ENCODE measurements around the gene RNF180. TPM values are rescaled to one million over a fixed set of nuclear protein-coding genes. Genes with fewer than 3 reads are reported as not detected.

Gene RNF180
- total and polyA plus RNA-seq, 2 of the 8 experiments (the other 6 are each of a cell fraction or from before 2014, with no cell fraction given), result 0.39 to 2.3 TPM

DNA sequence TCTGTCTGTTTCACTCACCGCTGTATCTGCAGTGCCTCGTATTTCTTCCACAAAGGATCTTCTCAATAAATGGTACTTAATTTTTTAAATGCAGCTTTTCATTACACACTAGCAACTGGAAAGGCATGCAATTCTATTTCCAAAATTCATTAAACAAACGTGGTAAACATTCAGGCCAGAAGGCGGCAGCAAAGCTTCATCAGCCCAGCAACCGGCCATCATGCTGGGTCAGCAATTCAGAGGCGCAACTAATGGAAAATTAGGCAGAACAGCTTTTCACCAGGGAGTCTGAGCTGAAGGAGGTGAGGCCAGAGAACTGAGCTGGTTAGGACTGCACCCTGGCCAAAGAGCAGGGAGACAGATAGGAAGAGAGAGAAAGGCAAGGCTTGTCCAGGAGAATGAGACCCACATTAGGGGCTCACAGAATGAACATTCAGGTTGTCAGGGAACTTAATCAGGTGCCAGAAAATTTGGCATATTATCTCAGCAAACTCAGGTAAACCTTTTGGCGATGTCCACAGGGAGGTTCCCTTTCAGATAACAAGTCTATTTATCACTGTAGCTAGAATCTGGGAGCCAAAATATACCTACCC is 17.7 kb upstream of the RNF180 start:
- Histone ChIP-seq H3K4me3 (ENCODE audit: extremely low read depth in 1 of 4, insufficient read depth in 2 of 4, low read depth in 3 of 4, low read length in 4 of 4) (no peak overlapping the region), H2AK5ac (ENCODE audit: low read depth, low read length) (no peak overlapping the region), H3K9me3 (ENCODE audit: insufficient read depth in 2 of 2, low read depth in 1 of 2, low read length in 1 of 2) (peaks cover 0 to 8% of the 10 kb centered on the region in 2 experiments; a peak in 1 of 4 replicates), H3K79me2 (ENCODE audit: control insufficient read depth in 1 of 2, insufficient read depth in 2 of 2, low read length in 2 of 2) (no peaks in the 10 kb centered on the region), H2BK12ac (ENCODE audit: low read depth, low read length) (no peak overlapping the region), H3K4ac (replicated peaks; ENCODE audit: insufficient read length, low read depth, low read length) (peak overlapping the region; percentile 19), H3K27me3 (replicated peaks in 1 of 4; ENCODE audit: control insufficient read depth in 3 of 4, extremely low read depth in 1 of 4, insufficient read depth in 3 of 4, low read length in 3 of 4) (no peaks in the 10 kb centered on the region), H3K14ac (ENCODE audit: insufficient read length) (no peak overlapping the region), H3K18ac (ENCODE audit: extremely low read depth, low read length) (no peak overlapping the region), H3K27ac (ENCODE audit: low read depth, low read length) (no peak overlapping the region), H2BK15ac (ENCODE audit: low read length) (no peak overlapping the region), H3K4me2 (ENCODE audit: insufficient read depth in 1 of 2, low read depth in 2 of 2, low read length in 2 of 2) (no peak overlapping the region), H4K5ac (ENCODE audit: insufficient read length, low read depth, low read length) (no peak overlapping the region), H3K79me1 (ENCODE audit: low read depth, low read length) (no peaks in the 10 kb centered on the region), H3K4me1 (replicated peaks in 1 of 4; ENCODE audit: control insufficient read depth in 3 of 4, insufficient read depth in 4 of 4, low read length in 3 of 4) (no peaks in the 10 kb centered on the region; a peak in 1 of 7 replicates), H2BK20ac (ENCODE audit: low read length) (no peak overlapping the region), H3K9ac (replicated peaks in 1 of 4; ENCODE audit: extremely low read depth in 1 of 4, low read depth in 3 of 4, low read length in 3 of 4) (no peak overlapping the region), H4K20me1 (replicated peaks in 1 of 2; ENCODE audit: control insufficient read depth in 1 of 2, insufficient read depth in 2 of 2, low read length in 2 of 2) (no peaks in the 10 kb centered on the region), H3K56ac (replicated peaks; ENCODE audit: insufficient read length, low read depth, low read length) (no peak overlapping the region), H2BK120ac (replicated peaks; ENCODE audit: low read depth, low read length) (no peak overlapping the region), H3K23me2 (ENCODE audit: low read depth, low read length) (no peaks in the 10 kb centered on the region), H3K23ac (ENCODE audit: insufficient read length) (no peak overlapping the region), H2AFZ (ENCODE audit: low read length) (peak overlapping the region; percentile 90), H4K8ac (ENCODE audit: extremely low read depth, insufficient read depth, low read length) (no peak overlapping the region), H4K91ac (replicated peaks; ENCODE audit: insufficient read length, low read length) (no peak overlapping the region), H2BK5ac (ENCODE audit: low read depth, low read length) (no peak overlapping the region), H3K36me3 (ENCODE audit: control insufficient read depth in 2 of 4, insufficient read depth in 4 of 4, low read length in 3 of 4) (no peaks in the 10 kb centered on the region)
- FAIRE-seq (peak; percentile 85), DNase-seq (ENCODE audit: low read depth in 1 of 2, low spot score in 2 of 2) (peak in 1 of 2 experiments; percentile 74)
- ChIA-PET CTCF (ENCODE audit: partially characterized antibody) (interaction anchor here (0.5 to 5.8 kb wide), 39 partner anchors 9 to 636 kb away, joined by 3 to 61 read pairs (median 4); partner anchors contain the start of gene RNF180), POLR2A (ENCODE audit: partially characterized antibody) (no interaction called here)
- 21% methylated on average over 7 of the region's 7 CpGs; no CpG with 5 or more reads in 1 of the 2 experiments for WGBS, 2 experiments (ENCODE audit: extremely low coverage in 1 of 2, insufficient coverage in 1 of 2, insufficient read length in 1 of 2, insufficient replicate concordance in 2 of 2, low coverage in 1 of 2, low lambda C conversion rate in 2 of 2, missing lambda C conversion rate in 1 of 2)
- TF ChIP-seq RAD21 (IDR thresholded peaks at IDR 0.05 in 1 of 2, conservative IDR thresholded peaks at IDR 0.05 in 1 of 2; ENCODE audit: low read depth in 2 of 2, low read length in 2 of 2) (peak; percentile 95 to 98), BACH1 (IDR thresholded peaks at IDR 0.05; ENCODE audit: low read length) (0 out of 2 replicates have a peak, but pooled peaks have one; percentile 29), CHD1 (IDR thresholded peaks at IDR 0.05; ENCODE audit: low read depth, low read length) (no peak), SP1 (IDR thresholded peaks at IDR 0.05; ENCODE audit: low read depth, low read length) (no peak), CBX5 (IDR thresholded peaks at IDR 0.05; ENCODE audit: low read depth, low read length) (no peak), MAFK (IDR thresholded peaks at IDR 0.05; ENCODE audit: low read depth, low read length) (peak; percentile 99), YY1 (IDR thresholded peaks at IDR 0.05; ENCODE audit: low read depth, low read length) (peak; percentile 70; the same call in 1 of the 2 replicates), CTCF (IDR thresholded peaks at IDR 0.05; ENCODE audit: control extremely low read depth in 1 of 3, insufficient read depth in 1 of 3, low read depth in 1 of 3, low read length in 3 of 3) (peak; percentile 64 to 91 (median 80))
- TF ChIP-seq, protein P1, sequence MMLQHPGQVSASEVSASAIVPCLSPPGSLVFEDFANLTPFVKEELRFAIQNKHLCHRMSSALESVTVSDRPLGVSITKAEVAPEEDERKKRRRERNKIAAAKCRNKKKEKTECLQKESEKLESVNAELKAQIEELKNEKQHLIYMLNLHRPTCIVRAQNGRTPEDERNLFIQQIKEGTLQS (IDR thresholded peaks at IDR 0.05; ENCODE audit: insufficient read depth, low read depth, low read length), result no peak
